ENCODE measurements around the gene NOL12.
A peak's percentile ranks its signal among the peaks of the same experiment; 100 is the strongest.

The NOL12 gene

GRCh38 chr22:37660709-37661045, 25.5 kb upstream of the NOL12 start:
- H3K27ac ChIP-seq (ENCODE audit: low read depth, low read length, poor library complexity, severe bottlenecking), result peak overlapping the region; percentile 84
- no peaks in the 10 kb centered on the region for H4K20me1 ChIP-seq (ENCODE audit: insufficient read depth, low read length)
- H3K36me3 ChIP-seq (ENCODE audit: insufficient read depth, low read length), result peaks cover 47% of the 10 kb centered on the region
- no peaks in the 10 kb centered on the region for H3K9me2 ChIP-seq (ENCODE audit: low read depth, low read length)
- no peaks in the 10 kb centered on the region for H3K9me3 ChIP-seq (ENCODE audit: low read length)
- no peak overlapping the region for H2AFZ ChIP-seq (ENCODE audit: low read length)
- H3K27me3 ChIP-seq (ENCODE audit: insufficient read depth, low read length), result no peaks in the 10 kb centered on the region
- peak overlapping the region; percentile 82 for H3K4me3 ChIP-seq (ENCODE audit: low read depth, low read length, poor library complexity, severe bottlenecking)
- peaks cover 53% of the 10 kb centered on the region for H3K79me2 ChIP-seq (ENCODE audit: insufficient read depth, low read length)
- no peaks in the 10 kb centered on the region for H3F3A ChIP-seq (ENCODE audit: insufficient read depth, low read length)
- TF ChIP-seq EZH2 (IDR thresholded peaks at IDR 0.05; ENCODE audit: borderline replicate concordance, low read length) (no peak), CTCF (IDR thresholded peaks at IDR 0.05; ENCODE audit: low read length) (no peak)
- H3K4me2 ChIP-seq (ENCODE audit: low read length), result peak overlapping the region; percentile 89
- H3K4me1 ChIP-seq (ENCODE audit: insufficient read depth, low read length, severe bottlenecking), result peaks cover 46% of the 10 kb centered on the region
- peak overlapping the region; percentile 87 for H3K9ac ChIP-seq (ENCODE audit: low read length)

GRCh38 chr22:37661160-37661924, 24.8 kb upstream of the NOL12 start:
- Histone ChIP-seq H4K20me1 (ENCODE audit: insufficient read depth, low read length) (no peaks in the 10 kb centered on the region), H3F3A (ENCODE audit: insufficient read depth, low read length) (no peaks in the 10 kb centered on the region), H3K9me3 (ENCODE audit: low read length) (no peaks in the 10 kb centered on the region), H3K79me2 (ENCODE audit: insufficient read depth, low read length) (peaks cover 53% of the 10 kb centered on the region), H3K4me3 (ENCODE audit: low read depth, low read length, poor library complexity, severe bottlenecking) (peak overlapping the region; percentile 82), H3K27me3 (ENCODE audit: insufficient read depth, low read length) (no peaks in the 10 kb centered on the region), H3K9me2 (ENCODE audit: low read depth, low read length) (no peaks in the 10 kb centered on the region), H2AFZ (ENCODE audit: low read length) (no peak overlapping the region), H3K27ac (ENCODE audit: low read depth, low read length, poor library complexity, severe bottlenecking) (peak overlapping the region; percentile 84), H3K9ac (ENCODE audit: low read length) (peak overlapping the region; percentile 87; the same call in 1 of the 2 replicates), H3K4me1 (ENCODE audit: insufficient read depth, low read length, severe bottlenecking) (peaks cover 46% of the 10 kb centered on the region), H3K4me2 (ENCODE audit: low read length) (peak overlapping the region; percentile 89), H3K36me3 (ENCODE audit: insufficient read depth, low read length) (peaks cover 54% of the 10 kb centered on the region)
- TF ChIP-seq EZH2 (IDR thresholded peaks at IDR 0.05; ENCODE audit: borderline replicate concordance, low read length), result no peak
- TF ChIP-seq CTCF (IDR thresholded peaks at IDR 0.05; ENCODE audit: low read length), result peak; percentile 67

GRCh38 chr22:37662039-37662438, 24.1 kb upstream of the NOL12 start:
- Histone ChIP-seq H3K27ac (ENCODE audit: low read depth, low read length, poor library complexity, severe bottlenecking) (peak overlapping the region; percentile 84), H3F3A (ENCODE audit: insufficient read depth, low read length) (no peaks in the 10 kb centered on the region), H3K36me3 (ENCODE audit: insufficient read depth, low read length) (peaks cover 61% of the 10 kb centered on the region), H2AFZ (ENCODE audit: low read length) (no peak overlapping the region), H3K9me2 (ENCODE audit: low read depth, low read length) (no peaks in the 10 kb centered on the region), H3K4me3 (ENCODE audit: low read depth, low read length, poor library complexity, severe bottlenecking) (peak overlapping the region; percentile 12), H3K27me3 (ENCODE audit: insufficient read depth, low read length) (no peaks in the 10 kb centered on the region), H3K4me2 (ENCODE audit: low read length) (peak overlapping the region; percentile 31; the same call in 1 of the 2 replicates), H4K20me1 (ENCODE audit: insufficient read depth, low read length) (no peaks in the 10 kb centered on the region), H3K79me2 (ENCODE audit: insufficient read depth, low read length) (peaks cover 53% of the 10 kb centered on the region), H3K4me1 (ENCODE audit: insufficient read depth, low read length, severe bottlenecking) (peaks cover 46% of the 10 kb centered on the region), H3K9ac (ENCODE audit: low read length) (peak overlapping the region; percentile 8; the same call in 1 of the 2 replicates), H3K9me3 (ENCODE audit: low read length) (no peaks in the 10 kb centered on the region)
- no peak for TF ChIP-seq CTCF (IDR thresholded peaks at IDR 0.05; ENCODE audit: low read length)
- TF ChIP-seq EZH2 (IDR thresholded peaks at IDR 0.05; ENCODE audit: borderline replicate concordance, low read length), result no peak
